Naive thymus-derived CD4-positive, alpha-beta T cell (primary cell): Measurements from ENCODE around the gene IGFLR1. TPM values are rescaled to one million over a fixed set of nuclear protein-coding genes. Genes with fewer than 3 reads are reported as not detected.
"Not testable (repeated sequence)": the region's sequence is repeated elsewhere in the genome, so short reads cannot be mapped to it uniquely, and the experiment has no call there.

Source experiments
- ATAC-seq: fragments of 150-1000 bp; cut with Tn5 transposase; 2 replicates; pipeline ENCODE4 v1.10.0; 2021; ENCODE audit warnings: mild to moderate bottlenecking, moderate library complexity
- CTCF ChIA-PET: fragments of 350-600 bp; sonication (Branson Sonifier 250); formaldehyde crosslinking; loops from one replicate; lab custom pipeline; 2021; ENCODE audit warnings: antibody characterized with exemption; lab: Charles Lee
- POLR2A ChIA-PET: fragments of 350-600 bp; sonication (Branson Sonifier 250); formaldehyde crosslinking; loops from one replicate; lab custom pipeline; 2021; ENCODE audit warnings: antibody characterized with exemption, inconsistent platforms; lab: Charles Lee
- DNase-seq, 9 donors: peaks; one replicate each; pipeline versions ENCODE4 v3.0.0 to v3.0.0-alpha.2; 2020 to 2022; ENCODE audit warnings: mixed read lengths in 1 of 9
- H3K27ac ChIP-seq: one replicate; pipeline ENCODE4 v1.7.0; 2013; ENCODE audit warnings: mild to moderate bottlenecking, low read depth, low read length, moderate library complexity
- H3K27me3 ChIP-seq, 2 donors: one replicate each; pipeline ENCODE4 v1.7.0; 2013; ENCODE audit warnings: low read length in 2 of 2, mild to moderate bottlenecking in 2 of 2, moderate library complexity in 2 of 2; ENCODE audit not compliant: control insufficient read depth in 2 of 2, insufficient read depth in 2 of 2
- H3K36me3 ChIP-seq, 3 experiments: 1 replicate in 2 of 3; 2 replicates in 1 of 3; pipeline ENCODE4 v1.7.0; 2013; ENCODE audit warnings: low read length in 3 of 3, mild to moderate bottlenecking in 3 of 3, moderate library complexity in 1 of 3; ENCODE audit not compliant: insufficient read depth in 3 of 3, control insufficient read depth in 2 of 3
- H3K4me1 ChIP-seq, 2 donors: one replicate each; pipeline ENCODE4 v1.7.0; 2013; ENCODE audit warnings: low read length in 2 of 2, mild to moderate bottlenecking in 2 of 2, moderate library complexity in 1 of 2; ENCODE audit not compliant: control insufficient read depth in 2 of 2, insufficient read depth in 2 of 2
- H3K4me3 ChIP-seq: 2 replicates; pipeline ENCODE4 v1.7.0; 2013; ENCODE audit warnings: mild to moderate bottlenecking, low read length
- H3K9me3 ChIP-seq, 3 experiments: 1 replicate in 2 of 3; 2 replicates in 1 of 3; pipeline ENCODE4 v1.7.0; 2013; ENCODE audit warnings: low read length in 3 of 3; ENCODE audit not compliant: control insufficient read depth in 2 of 3
- H3K27ac Mint-ChIP-seq, 9 donors: one replicate each; pipeline ENCODE4 v1.8.0; 2020 to 2022; ENCODE audit warnings: mixed read lengths in 9 of 9, mild to moderate bottlenecking in 8 of 9, moderate library complexity in 5 of 9, inconsistent platforms in 2 of 9
- H3K27me3 Mint-ChIP-seq, 5 donors: one replicate each; pipeline ENCODE4 v1.8.0; 2021 to 2022; ENCODE audit warnings: mixed read lengths in 5 of 5, mild to moderate bottlenecking in 1 of 5
- H3K36me3 Mint-ChIP-seq, 5 donors: one replicate each; pipeline ENCODE4 v1.8.0; 2020 to 2022; ENCODE audit warnings: mixed read lengths in 5 of 5, mild to moderate bottlenecking in 3 of 5, inconsistent platforms in 1 of 5
- H3K4me1 Mint-ChIP-seq, 7 donors: one replicate each; pipeline ENCODE4 v1.8.0; 2020 to 2022; ENCODE audit warnings: mixed read lengths in 7 of 7, mild to moderate bottlenecking in 3 of 7, inconsistent platforms in 1 of 7
- H3K4me3 Mint-ChIP-seq, 10 donors: one replicate each; pipeline ENCODE4 v1.8.0; 2020 to 2022; ENCODE audit warnings: mild to moderate bottlenecking in 10 of 10, mixed read lengths in 10 of 10, moderate library complexity in 6 of 10, inconsistent platforms in 2 of 10
- H3K9me3 Mint-ChIP-seq, 11 donors: one replicate each; pipeline ENCODE4 v1.8.0; 2020 to 2022; ENCODE audit warnings: mixed read lengths in 11 of 11, mild to moderate bottlenecking in 4 of 11, inconsistent platforms in 1 of 11, moderate library complexity in 1 of 11
- intact Hi-C, 2 donors: fragments of 100-400 bp; cut with micrococcal nuclease; formaldehyde crosslinking; loops; one replicate each; pipeline ENCODE4 v1.15.1; 2023
- polyA plus RNA-seq, 2 donors: library from polyadenylated mRNA; unstranded; fragments of 300-500 nt; fragmentation: Illumina TruSeq; gene quantifications; one replicate each; pipeline ENCODE4 v1.2.3, GENCODE V29; 2021
- total RNA-seq, 6 experiments: library from RNA in 5 of 6; stranded (reverse) in 5 of 6; gene quantifications; 1 replicate in 5 of 6; 2 replicates in 1 of 6; pipeline ENCODE4 v1.2.3 and lab custom pipeline; 2021 to 2026

IGFLR1 gene
- total and polyA plus RNA-seq, 7 experiments from 2014 or later = 61.4 to 113 (median 99.5) TPM

DNA sequence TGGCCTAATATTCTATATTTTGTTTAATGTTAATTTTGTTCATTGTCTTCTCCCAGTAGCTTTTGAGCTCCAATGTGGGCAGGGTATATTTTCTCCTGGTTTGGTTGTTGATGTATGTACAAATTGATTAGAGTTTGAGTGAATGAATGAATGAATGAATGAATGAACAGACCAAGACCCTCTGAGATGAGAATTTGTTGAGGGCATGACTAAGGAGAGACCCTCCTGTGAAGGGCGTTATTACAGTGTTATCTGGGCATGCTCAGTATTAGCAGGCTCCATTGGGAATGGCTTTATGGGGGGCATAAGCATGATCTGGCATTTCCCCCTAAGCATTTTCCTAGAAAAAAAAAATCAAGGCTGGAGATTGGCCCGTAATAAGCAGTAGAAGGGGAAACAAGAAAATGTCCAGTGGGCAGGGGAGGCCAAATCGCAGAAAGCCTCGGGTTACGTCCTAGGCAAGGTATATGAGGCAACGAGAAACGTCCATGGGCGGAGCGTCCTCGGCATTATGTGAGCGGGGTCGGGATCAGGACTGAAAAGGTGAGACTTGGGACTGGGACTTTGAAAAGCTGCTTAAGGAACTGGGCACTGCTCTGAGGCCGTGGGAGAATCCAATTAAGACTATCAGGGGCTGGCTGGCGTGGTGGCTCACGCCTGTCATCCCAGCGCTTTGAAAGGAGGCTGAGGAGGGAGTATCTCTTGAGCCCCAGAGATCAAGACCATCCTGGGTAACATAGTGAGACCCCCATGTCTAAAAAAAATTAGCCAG is 32.2 kb upstream of the IGFLR1 start:
- CTCF ChIA-PET = no interaction called here
- H3K27ac Mint-ChIP-seq = peak overlapping the region in 3 of 9 donors; percentile 36 to 68 (median 65)
- ATAC-seq (no peak), DNase-seq (no peak)
- POLR2A ChIA-PET = interaction anchor here (0.8 kb wide), 1 partner anchor 29 kb away, joined by 3 read pairs; the partner anchor contains the start of genes PSENEN and U2AF1L4
- Histone ChIP-seq H3K4me1 (peaks cover 0 to 6% of the 10 kb centered on the region in 2 donors), H3K27me3 (no peaks in the 10 kb centered on the region), H3K36me3 (peaks cover 0 to 3% (median 0%) of the 10 kb centered on the region in 3 experiments), H3K4me3 (peak overlapping the region; percentile 56), H3K27ac (no peak overlapping the region), H3K9me3 (no peaks in the 10 kb centered on the region)
- intact Hi-C loops = loop anchor here (1.0 to 10.0 kb wide), 12 partner anchors 16 to 341 kb away; partner anchors contain the start of genes LIN37 (in 2 of the 2), PROSER3 (in 2 of the 2), THAP8 (in 2 of the 2) and WDR62 (in 2 of the 2)
- peak overlapping the region; percentile 77 to 89 (median 85) for H3K4me3 Mint-ChIP-seq
- H3K36me3 Mint-ChIP-seq = peaks cover 0 to 11% (median 0%) of the 10 kb centered on the region in 5 donors
- peaks cover 11 to 28% (median 18%) of the 10 kb centered on the region in 7 donors for H3K4me1 Mint-ChIP-seq
- H3K9me3 Mint-ChIP-seq = peaks cover 0 to 2% (median 0%) of the 10 kb centered on the region in 11 donors
- no peaks in the 10 kb centered on the region for H3K27me3 Mint-ChIP-seq

DNA sequence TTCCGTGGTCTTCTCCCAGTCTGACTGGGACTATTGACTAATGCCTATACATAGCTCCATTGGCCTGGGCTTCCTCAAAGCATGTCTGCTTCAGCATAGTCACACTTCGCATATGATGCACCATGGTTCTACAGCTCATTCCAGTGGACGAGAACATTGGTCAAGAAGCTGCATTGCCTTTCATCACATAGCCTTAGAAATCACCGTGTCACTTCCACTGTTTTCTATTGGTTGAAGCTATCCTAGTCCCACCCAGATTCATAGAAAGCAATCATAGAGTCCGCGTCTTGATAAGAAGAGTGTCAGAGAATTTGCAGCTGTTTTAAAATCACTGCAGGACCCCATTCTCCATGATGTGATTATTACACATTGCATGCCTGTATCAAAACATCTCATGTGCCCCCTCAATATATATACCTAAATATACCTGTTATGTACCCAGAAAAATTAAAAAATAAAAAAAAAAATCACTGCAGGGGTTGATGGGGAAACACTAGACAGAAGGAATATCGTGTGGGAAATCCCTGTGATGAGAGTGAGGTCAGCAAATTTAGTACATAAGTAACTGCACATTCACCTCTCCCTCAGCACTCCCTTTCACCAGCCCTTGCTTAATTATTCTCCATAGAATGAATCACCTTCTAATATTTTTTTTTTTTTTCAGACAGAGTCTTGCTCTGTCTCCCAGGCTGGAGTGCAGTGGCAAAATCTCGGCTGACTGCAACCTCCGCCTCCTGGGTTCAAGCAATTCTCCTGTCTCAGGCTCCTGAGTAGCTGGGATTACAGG is 31.0 kb upstream of the IGFLR1 start:
- no peak for DNase-seq
- H3K9me3 ChIP-seq = no peaks in the 10 kb centered on the region
- peaks cover 11 to 23% (median 18%) of the 10 kb centered on the region in 7 donors for H3K4me1 Mint-ChIP-seq
- no peak overlapping the region for H3K4me3 ChIP-seq
- ATAC-seq = no peak
- ChIA-PET POLR2A (no interaction called here), CTCF (interaction anchor here (0.7 kb wide), 1 partner anchor 285 kb away, joined by 3 read pairs; no protein-coding TSS in a partner anchor)
- H3K27ac Mint-ChIP-seq = peak overlapping the region in 1 of 9 donors; percentile 46
- H3K4me3 Mint-ChIP-seq = peak overlapping the region in 3 of 10 donors; percentile 0 to 30 (median 8)
- peaks cover 0 to 11% (median 4%) of the 10 kb centered on the region in 5 donors for H3K36me3 Mint-ChIP-seq
- H3K27me3 Mint-ChIP-seq = no peaks in the 10 kb centered on the region
- no peaks in the 10 kb centered on the region for H3K27me3 ChIP-seq
- H3K27ac ChIP-seq = no peak overlapping the region
- H3K4me1 ChIP-seq = peaks cover 0 to 6% of the 10 kb centered on the region in 2 donors
- intact Hi-C loops = loop anchor here in 1 of 2 donors (10.0 kb wide), 1 partner anchor 282 kb away; the partner anchor contains the start of genes THAP8 and WDR62
- H3K36me3 ChIP-seq = peaks cover 0 to 9% (median 0%) of the 10 kb centered on the region in 3 experiments
- H3K9me3 Mint-ChIP-seq = peaks cover 0 to 2% (median 0%) of the 10 kb centered on the region in 11 donors

DNA sequence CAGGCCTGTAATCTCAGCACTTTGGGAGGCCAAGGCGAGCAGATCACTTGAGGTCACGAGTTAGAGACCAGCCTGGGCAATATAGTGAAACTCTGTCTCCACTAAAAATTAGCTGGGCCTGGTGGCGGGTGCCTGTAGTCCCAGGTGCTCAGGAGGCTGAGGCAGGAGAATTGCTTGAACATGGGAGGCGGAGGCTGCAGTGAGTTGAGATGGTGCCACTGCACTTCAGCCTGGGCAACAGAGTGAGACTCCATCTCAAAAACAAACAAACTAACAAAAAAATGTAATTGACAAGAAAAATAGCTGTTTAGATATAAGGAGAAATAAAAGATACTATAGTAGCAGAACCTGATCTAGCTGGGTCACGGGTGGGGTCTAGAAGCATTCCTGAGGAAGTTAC is 30.1 kb upstream of the IGFLR1 start:
- H3K27me3 Mint-ChIP-seq, CTCF ChIA-PET, H3K27me3 ChIP-seq, H3K9me3 ChIP-seq, DNase-seq, H3K9me3 Mint-ChIP-seq, H3K27ac Mint-ChIP-seq, H3K4me3 ChIP-seq, H3K27ac ChIP-seq, H3K4me3 Mint-ChIP-seq, H3K4me1 ChIP-seq, ATAC-seq: not testable (repeated sequence)
- intact Hi-C loops = loop anchor here in 1 of 2 donors (10.0 kb wide), 1 partner anchor 282 kb away; the partner anchor contains the start of genes THAP8 and WDR62
- H3K36me3 ChIP-seq = peaks cover 0 to 18% (median 0%) of the 10 kb centered on the region in 3 experiments
- Mint-ChIP-seq H3K4me1 (peaks cover 11 to 23% (median 18%) of the 10 kb centered on the region in 7 donors), H3K36me3 (peaks cover 0 to 11% (median 4%) of the 10 kb centered on the region in 5 donors)
- POLR2A ChIA-PET = interaction anchor here (0.6 kb wide), 1 partner anchor 122 kb away, joined by 3 read pairs; no protein-coding TSS in a partner anchor

DNA sequence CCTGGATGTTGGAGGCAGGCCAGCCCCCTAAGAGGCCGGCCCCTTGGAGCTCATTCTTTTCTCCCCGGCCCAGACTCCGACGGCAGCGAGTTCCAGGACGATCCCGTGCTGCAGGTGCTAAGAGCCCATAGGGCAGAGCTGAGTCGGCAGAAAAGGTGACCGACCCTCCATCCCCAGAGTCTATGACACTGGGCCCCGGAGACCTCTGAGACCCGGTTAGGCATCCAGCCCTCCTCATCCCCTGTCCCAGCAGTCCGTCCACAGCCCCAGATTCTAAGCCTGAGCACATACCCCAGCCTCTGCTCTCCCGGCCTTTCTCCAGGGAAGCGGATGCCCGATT is 25.8 kb upstream of the IGFLR1 start:
- Histone ChIP-seq H3K4me1 (no peaks in the 10 kb centered on the region), H3K4me3 (no peak overlapping the region), H3K9me3 (no peaks in the 10 kb centered on the region), H3K36me3 (peaks cover 0 to 52% (median 0%) of the 10 kb centered on the region in 3 experiments), H3K27me3 (no peaks in the 10 kb centered on the region), H3K27ac (no peak overlapping the region)
- Mint-ChIP-seq H3K4me1 (no peaks in the 10 kb centered on the region), H3K27ac (no peak overlapping the region), H3K36me3 (peaks cover 0 to 7% (median 4%) of the 10 kb centered on the region in 5 donors), H3K4me3 (no peak overlapping the region), H3K27me3 (no peaks in the 10 kb centered on the region), H3K9me3 (no peaks in the 10 kb centered on the region)
- CTCF ChIA-PET = no interaction called here
- POLR2A ChIA-PET = no interaction called here
- no peak for DNase-seq
- no peak for ATAC-seq
- intact Hi-C loops = no loop called here

DNA sequence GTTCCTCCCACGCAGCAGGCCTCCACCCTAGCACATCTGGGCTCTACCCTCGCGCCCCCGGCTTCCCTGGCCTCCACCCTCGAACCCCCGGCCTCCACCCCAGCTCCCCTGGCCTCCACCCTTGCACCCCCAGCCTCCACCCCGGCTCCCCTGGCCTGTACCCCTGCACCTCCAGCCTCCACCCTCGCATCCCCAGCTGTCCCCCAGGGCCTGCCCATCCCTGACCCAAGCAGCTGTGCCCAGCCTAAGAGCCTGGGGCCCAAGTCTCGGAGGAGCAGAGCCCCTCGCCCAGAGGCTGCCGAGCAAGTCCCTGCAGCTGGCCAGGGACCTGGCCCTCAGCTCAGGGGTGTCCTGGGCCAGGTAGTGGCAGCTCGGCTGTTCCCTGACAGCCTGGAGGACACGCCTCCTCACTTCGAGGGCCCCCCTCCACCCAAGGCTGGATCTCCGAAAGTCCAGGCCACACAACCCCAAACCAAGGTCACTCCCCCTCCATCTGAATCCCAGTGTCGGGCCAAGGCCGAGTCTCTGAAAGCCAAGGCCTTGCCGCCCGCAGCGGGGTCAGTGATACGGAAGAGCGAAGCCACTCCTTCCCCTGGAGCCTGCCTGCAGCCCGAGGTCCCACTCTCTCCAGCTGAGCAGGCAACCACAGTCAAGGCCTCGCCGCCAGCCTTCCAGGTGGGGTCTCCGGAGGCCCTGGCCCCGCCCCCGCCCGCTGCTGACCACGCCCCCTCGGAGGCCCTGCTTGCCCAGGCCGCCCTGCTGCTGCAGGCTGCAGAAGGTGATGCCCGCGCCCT is 25.2 kb upstream of the IGFLR1 start:
- H3K9me3 ChIP-seq = no peaks in the 10 kb centered on the region
- H3K27ac ChIP-seq = no peak overlapping the region
- no peak overlapping the region for H3K4me3 ChIP-seq
- H3K4me1 Mint-ChIP-seq = no peaks in the 10 kb centered on the region
- CTCF ChIA-PET = no interaction called here
- POLR2A ChIA-PET = no interaction called here
- no peaks in the 10 kb centered on the region for H3K4me1 ChIP-seq
- intact Hi-C loops = no loop called here
- H3K27me3 Mint-ChIP-seq = no peaks in the 10 kb centered on the region
- ATAC-seq = no peak
- no peak overlapping the region for H3K4me3 Mint-ChIP-seq
- H3K27me3 ChIP-seq = no peaks in the 10 kb centered on the region
- H3K36me3 ChIP-seq = peaks cover 0 to 52% (median 0%) of the 10 kb centered on the region in 3 experiments
- DNase-seq = no peak
- peaks cover 0 to 7% (median 4%) of the 10 kb centered on the region in 5 donors for H3K36me3 Mint-ChIP-seq
- H3K27ac Mint-ChIP-seq = no peak overlapping the region
- no peaks in the 10 kb centered on the region for H3K9me3 Mint-ChIP-seq

DNA sequence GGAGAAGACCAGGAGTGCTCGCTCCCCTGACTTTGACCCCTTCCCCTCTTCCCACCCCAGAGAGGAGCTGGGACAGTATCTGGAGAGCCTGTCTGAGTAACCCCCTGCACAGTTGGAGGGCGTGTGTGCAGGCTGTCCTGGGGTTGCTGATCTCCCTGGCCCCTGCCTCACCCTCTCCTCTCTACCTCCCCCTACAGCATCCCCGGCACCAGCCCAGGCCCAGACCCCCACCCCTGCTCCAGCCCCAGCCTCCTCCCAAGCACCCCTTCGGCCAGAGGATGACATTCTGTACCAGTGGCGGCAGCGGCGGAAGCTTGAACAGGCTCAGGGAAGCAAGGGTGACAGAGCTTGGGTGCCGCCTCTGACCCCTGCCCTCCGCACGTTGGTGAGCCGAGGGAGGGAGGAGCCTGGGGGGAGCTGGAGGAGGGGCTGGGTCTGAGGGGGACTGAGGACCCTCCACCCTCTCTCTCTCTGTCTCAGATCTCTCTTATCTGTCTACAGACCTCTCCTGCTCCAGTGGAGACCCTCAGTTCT is 24.4 kb upstream of the IGFLR1 start:
- no peaks in the 10 kb centered on the region for H3K4me1 ChIP-seq
- peaks cover 0 to 12% (median 4%) of the 10 kb centered on the region in 5 donors for H3K36me3 Mint-ChIP-seq
- H3K27me3 ChIP-seq = no peaks in the 10 kb centered on the region
- peaks cover 0 to 61% (median 4%) of the 10 kb centered on the region in 3 experiments for H3K36me3 ChIP-seq
- no peaks in the 10 kb centered on the region for H3K9me3 Mint-ChIP-seq
- ChIA-PET POLR2A (no interaction called here), CTCF (no interaction called here)
- no peak overlapping the region for H3K4me3 ChIP-seq
- ATAC-seq = no peak
- H3K4me3 Mint-ChIP-seq = no peak overlapping the region
- no peaks in the 10 kb centered on the region for H3K27me3 Mint-ChIP-seq
- intact Hi-C loops = no loop called here
- H3K9me3 ChIP-seq = no peaks in the 10 kb centered on the region
- peaks cover 0 to 3% (median 0%) of the 10 kb centered on the region in 7 donors for H3K4me1 Mint-ChIP-seq
- H3K27ac ChIP-seq = no peak overlapping the region
- DNase-seq = no peak
- no peak overlapping the region for H3K27ac Mint-ChIP-seq
